Stomach smooth muscle (tissue), 2 donors: ENCODE measurements around the gene ARFGAP3.
"Not testable (repeated sequence)": the region's sequence is repeated elsewhere in the genome, so short reads cannot be mapped to it uniquely, and the experiment has no call there.

ENCODE experiments used
- H3K27ac ChIP-seq: one replicate; pipeline ENCODE4 v1.7.0; 2013; ENCODE audit warnings: mild to moderate bottlenecking, low read length, inconsistent platforms
- H3K27me3 ChIP-seq, 2 donors: one replicate each; pipeline ENCODE4 v1.7.0; 2013; ENCODE audit warnings: low read length in 2 of 2; ENCODE audit not compliant: insufficient read depth in 2 of 2, control insufficient read depth in 1 of 2
- H3K36me3 ChIP-seq, 2 donors: one replicate each; pipeline ENCODE4 v1.7.0; 2013; ENCODE audit warnings: low read length in 2 of 2; ENCODE audit not compliant: control insufficient read depth in 2 of 2, insufficient read depth in 2 of 2
- H3K4me1 ChIP-seq: one replicate; pipeline ENCODE4 v1.7.0; 2013; ENCODE audit warnings: low read length; ENCODE audit not compliant: control insufficient read depth, insufficient read depth
- H3K4me3 ChIP-seq, 2 donors: one replicate each; pipeline ENCODE4 v1.7.0; 2013; ENCODE audit warnings: low read length in 2 of 2
- H3K9ac ChIP-seq, 2 donors: one replicate each; pipeline ENCODE4 v1.7.0; 2013; ENCODE audit warnings: low read length in 2 of 2, mild to moderate bottlenecking in 1 of 2
- H3K9me3 ChIP-seq, 2 donors: one replicate each; pipeline ENCODE4 v1.7.0; 2013; ENCODE audit warnings: low read length in 2 of 2; ENCODE audit not compliant: control insufficient read depth in 2 of 2
- donor health status: healthy.
- donor health status: Pancreatic carcinoma.

ARFGAP3 gene

DNA sequence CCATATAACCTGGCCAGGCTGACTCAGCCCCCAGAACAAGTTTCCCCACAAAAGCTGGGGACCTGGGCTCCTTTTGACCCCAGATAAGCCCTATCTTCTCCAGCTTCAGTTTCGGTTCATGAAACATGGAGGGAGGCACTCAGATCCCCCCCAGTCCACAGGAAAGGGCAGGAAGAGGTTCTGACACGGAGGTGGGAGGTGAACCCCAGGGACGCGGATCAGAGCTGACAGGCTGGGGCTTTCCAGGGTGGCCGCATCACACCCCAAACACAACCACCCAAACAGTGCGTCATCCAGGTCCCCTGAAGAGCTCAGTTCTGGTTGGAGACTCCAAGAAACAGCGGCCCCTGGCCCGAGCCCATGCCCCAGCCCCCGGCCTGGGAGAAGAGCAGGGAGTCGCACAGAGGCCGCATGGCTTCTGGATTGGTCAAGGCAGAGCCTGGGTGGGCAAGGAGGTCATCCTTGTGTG lies 92.1 kb downstream of the ARFGAP3 start:
- no peak overlapping the region for H3K4me3 ChIP-seq
- H3K9me3 ChIP-seq, result no peaks in the 10 kb centered on the region
- no peaks in the 10 kb centered on the region for H3K36me3 ChIP-seq
- H3K4me1 ChIP-seq, result peaks cover 5% of the 10 kb centered on the region
- H3K9ac ChIP-seq, result no peak overlapping the region
- H3K27me3 ChIP-seq, result no peaks in the 10 kb centered on the region
- H3K27ac ChIP-seq, result no peak overlapping the region

GRCh38 chr22:42763965-42764480 lies 93.0 kb downstream of the ARFGAP3 start:
- no peaks in the 10 kb centered on the region for H3K9me3 ChIP-seq
- no peak overlapping the region for H3K4me3 ChIP-seq
- no peaks in the 10 kb centered on the region for H3K36me3 ChIP-seq
- no peak overlapping the region for H3K27ac ChIP-seq
- no peak overlapping the region for H3K9ac ChIP-seq
- H3K4me1 ChIP-seq, result no peaks in the 10 kb centered on the region
- no peaks in the 10 kb centered on the region for H3K27me3 ChIP-seq

DNA sequence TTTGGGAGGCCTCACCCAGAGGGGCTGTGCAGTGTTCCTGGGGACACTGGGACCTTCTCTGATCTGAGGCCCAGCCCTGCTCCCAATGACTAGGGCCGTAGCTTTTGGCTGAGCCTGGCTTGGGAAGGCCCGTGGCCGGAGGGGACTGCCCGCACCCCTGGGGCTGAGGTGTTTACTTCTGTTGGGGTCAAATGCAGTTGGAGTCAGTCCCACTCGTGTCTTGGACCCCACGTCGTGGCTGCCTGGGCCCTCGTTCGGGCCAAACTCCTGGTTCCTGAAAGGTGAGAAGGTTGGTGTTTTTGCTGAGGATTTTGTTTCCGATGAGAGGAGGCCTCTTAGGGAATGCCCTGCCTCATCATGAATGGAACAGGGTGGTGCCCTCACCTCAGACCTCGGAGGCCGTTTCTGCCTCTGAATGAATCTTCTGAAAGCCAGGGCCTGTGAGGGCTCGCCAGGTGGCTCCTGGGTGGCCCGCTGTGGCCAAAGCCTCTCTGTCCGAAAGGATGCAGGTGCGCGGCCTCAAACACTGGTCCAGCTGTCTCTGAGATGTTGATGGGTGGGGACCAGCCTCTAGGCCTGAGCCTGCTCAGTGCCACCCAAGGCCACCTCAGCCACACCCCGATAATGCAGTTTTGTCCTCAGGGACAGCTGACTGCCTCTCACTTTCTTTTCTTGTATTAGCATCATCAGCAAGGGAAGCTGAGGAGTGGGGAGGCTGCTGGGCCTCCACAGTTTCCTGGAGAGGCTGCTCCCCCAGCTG lies 96.1 kb downstream of the ARFGAP3 start:
- Histone ChIP-seq H3K36me3 (no peaks in the 10 kb centered on the region), H3K27ac (no peak overlapping the region), H3K9me3 (no peaks in the 10 kb centered on the region), H3K9ac (no peak overlapping the region), H3K27me3 (no peaks in the 10 kb centered on the region), H3K4me1 (no peaks in the 10 kb centered on the region), H3K4me3 (no peak overlapping the region)

DNA sequence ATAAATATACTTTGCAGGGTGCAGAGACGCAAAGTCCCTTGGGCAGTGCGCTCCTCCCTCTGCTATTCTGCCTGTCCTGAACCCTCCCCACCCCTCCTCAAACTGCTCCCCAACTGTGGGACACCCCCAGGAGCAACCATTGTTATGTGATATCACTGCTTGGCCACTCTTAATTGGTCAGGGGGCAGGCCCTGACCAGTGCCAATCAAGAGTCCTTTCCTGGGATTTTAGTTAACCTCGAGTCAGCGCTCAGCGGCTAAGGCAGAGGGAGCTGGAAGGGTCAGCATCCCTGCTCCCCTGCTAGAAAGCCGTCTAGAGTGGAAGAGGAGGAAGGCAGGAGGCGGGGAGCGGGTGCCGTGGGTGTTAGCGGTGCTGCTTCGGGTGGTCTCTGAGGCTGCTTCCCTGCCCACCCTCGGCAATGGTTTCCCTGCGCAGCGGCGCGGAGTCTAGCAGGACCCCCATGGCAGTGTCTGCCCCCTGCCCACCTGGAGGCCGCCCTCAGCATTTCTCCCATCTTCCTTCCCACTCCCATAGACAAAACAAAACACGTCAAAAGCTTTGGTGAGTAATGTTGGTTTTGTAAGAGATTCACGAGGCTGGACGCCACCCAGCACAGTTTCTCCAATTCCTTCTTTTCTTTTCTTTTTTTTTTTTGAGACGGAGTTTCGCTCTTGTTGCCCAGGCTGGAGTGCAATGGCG lies 98.0 kb downstream of the ARFGAP3 start:
- H3K4me1 ChIP-seq, result no peaks in the 10 kb centered on the region
- no peak overlapping the region for H3K9ac ChIP-seq
- no peaks in the 10 kb centered on the region for H3K27me3 ChIP-seq
- H3K4me3 ChIP-seq, result no peak overlapping the region
- H3K9me3 ChIP-seq, result no peaks in the 10 kb centered on the region
- H3K27ac ChIP-seq, result no peak overlapping the region
- no peaks in the 10 kb centered on the region for H3K36me3 ChIP-seq

GRCh38 chr22:42755553-42755952 lies 101.5 kb downstream of the ARFGAP3 start:
- not testable (repeated sequence) for H3K36me3 ChIP-seq

DNA sequence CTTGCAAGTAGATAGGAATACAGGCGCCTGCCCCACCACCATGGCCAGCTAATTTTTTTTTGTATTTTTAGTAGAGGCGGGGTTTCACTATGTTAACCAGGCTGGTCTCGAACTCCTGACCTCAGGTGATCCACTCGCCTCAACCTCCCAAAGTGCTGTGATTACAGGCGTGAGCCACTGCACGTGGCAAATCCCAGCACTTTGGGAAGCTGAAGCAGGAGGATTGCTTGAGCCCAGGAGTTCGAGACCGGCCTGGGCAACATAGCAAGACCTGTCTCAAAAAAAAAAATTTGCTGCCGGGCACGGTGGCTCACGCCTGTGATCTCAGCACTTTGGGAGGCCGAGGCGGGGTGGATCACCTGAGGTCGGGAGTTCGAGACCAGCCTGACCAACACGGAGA lies 102.0 kb downstream of the ARFGAP3 start:
- H3K9ac ChIP-seq, H3K27me3 ChIP-seq, H3K27ac ChIP-seq, H3K4me1 ChIP-seq, H3K9me3 ChIP-seq, H3K36me3 ChIP-seq, H3K4me3 ChIP-seq: not testable (repeated sequence)

More at GRCh38 chr22:42755553-42755952, 101.5 kb downstream of the ARFGAP3 start:
- not testable (repeated sequence) for H3K27ac ChIP-seq, H3K9ac ChIP-seq, H3K4me1 ChIP-seq, H3K27me3 ChIP-seq, H3K9me3 ChIP-seq, H3K4me3 ChIP-seq

DNA sequence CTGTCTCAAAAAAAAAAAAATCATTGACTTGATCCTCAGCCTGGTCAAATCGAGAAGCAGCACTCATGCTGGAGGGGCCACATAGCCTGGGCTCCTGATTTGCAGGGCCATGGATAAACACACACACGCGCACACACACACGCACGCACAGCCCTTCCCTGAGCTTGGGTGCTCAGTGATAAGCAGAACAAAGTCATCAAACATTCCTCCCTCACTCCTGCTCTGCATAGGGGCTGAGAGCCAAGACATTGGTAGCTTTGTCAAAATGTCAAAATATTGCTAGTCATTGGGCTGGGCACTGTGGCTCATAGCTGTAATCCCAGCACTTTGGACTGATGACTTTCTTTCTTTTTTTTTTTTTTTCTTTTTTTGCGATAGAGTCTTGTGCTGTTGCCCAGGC lies 102.4 kb downstream of the ARFGAP3 start:
- no peak overlapping the region for H3K9ac ChIP-seq
- H3K9me3 ChIP-seq, result no peaks in the 10 kb centered on the region
- peaks cover 7% of the 10 kb centered on the region for H3K4me1 ChIP-seq
- H3K4me3 ChIP-seq, result no peak overlapping the region
- no peak overlapping the region for H3K27ac ChIP-seq
- no peaks in the 10 kb centered on the region for H3K36me3 ChIP-seq
- no peaks in the 10 kb centered on the region for H3K27me3 ChIP-seq

DNA sequence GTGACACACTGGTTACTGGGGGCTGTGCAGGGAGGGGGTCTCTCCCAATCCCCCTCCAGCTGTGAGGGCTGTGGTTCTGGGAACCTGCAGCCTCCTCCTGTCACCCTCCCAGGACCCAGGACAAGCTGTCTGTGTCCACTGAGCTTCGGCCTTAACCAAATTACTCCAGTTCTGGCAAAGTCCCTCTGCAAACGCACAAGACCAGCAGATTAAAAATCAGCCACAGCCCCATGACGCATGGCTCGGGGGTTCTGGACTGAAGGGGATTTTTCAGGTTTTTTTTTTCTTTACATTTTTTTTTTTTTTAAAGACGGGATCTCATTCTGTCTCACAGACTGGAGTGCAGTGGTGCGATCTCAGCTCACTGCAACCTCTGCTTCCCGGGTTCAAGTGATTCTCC lies 104.2 kb downstream of the ARFGAP3 start:
- Histone ChIP-seq H3K27ac (no peak overlapping the region), H3K9me3 (no peaks in the 10 kb centered on the region), H3K27me3 (no peaks in the 10 kb centered on the region), H3K36me3 (no peaks in the 10 kb centered on the region), H3K4me3 (no peak overlapping the region), H3K9ac (no peak overlapping the region), H3K4me1 (peaks cover 7% of the 10 kb centered on the region)

- no peaks in the 10 kb centered on the region for H3K36me3 ChIP-seq
- H3K27ac ChIP-seq, result peak overlapping the region; percentile 2
- H3K4me3 ChIP-seq, result no peak overlapping the region
- no peak overlapping the region for H3K9ac ChIP-seq
- no peaks in the 10 kb centered on the region for H3K27me3 ChIP-seq
- H3K4me1 ChIP-seq, result peaks cover 7% of the 10 kb centered on the region
- no peaks in the 10 kb centered on the region for H3K9me3 ChIP-seq
Observed at GRCh38 chr22:42752230-42752746, 104.8 kb downstream of the ARFGAP3 start.

GRCh38 chr22:42750421-42750820 lies 106.7 kb downstream of the ARFGAP3 start:
- H3K4me1 ChIP-seq, H3K9me3 ChIP-seq, H3K36me3 ChIP-seq, H3K27me3 ChIP-seq, H3K27ac ChIP-seq, H3K9ac ChIP-seq, H3K4me3 ChIP-seq: not testable (repeated sequence)
